Upper lobe of left lung (tissue), 4 donors: Measurements from ENCODE around the gene CEP295NL.

Experiments
- CTCF ChIP-seq, 6 experiments: fragments of 450-650 bp in 4 of 6; fragments of 200-600 bp in 2 of 6; sonication (generic) in 2 of 6; IDR thresholded peaks; one replicate each; pipeline ENCODE4 v1.5.1; 2016 to 2019; ENCODE audit warnings: antibody characterized with exemption in 6 of 6
- POLR2A ChIP-seq, 4 donors: fragments of 450-650 bp; IDR thresholded peaks; one replicate each; pipeline ENCODE4 v1.5.1; 2016 to 2017; ENCODE audit warnings: antibody characterized with exemption in 4 of 4, mild to moderate bottlenecking in 2 of 4
- POLR2AphosphoS5 ChIP-seq, 2 donors: sonication (generic); formaldehyde crosslinking; IDR thresholded peaks; one replicate each; pipeline ENCODE4 v1.5.1; 2017; ENCODE audit warnings: antibody characterized with exemption in 2 of 2

- TF ChIP-seq POLR2A (IDR thresholded peaks at IDR 0.05) (peak in 1 of 4 donors; percentile 53), CTCF (IDR thresholded peaks at IDR 0.05) (no peak), POLR2AphosphoS5 (IDR thresholded peaks at IDR 0.05) (peak; percentile 37 to 49)
Measured at GRCh38 chr17:78915872-78916632, 13.1 kb upstream of the CEP295NL start.
